H1 (cell line): Measurements from ENCODE around the gene CD244. TPM values are rescaled to one million over a fixed set of nuclear protein-coding genes. Genes with fewer than 3 reads are reported as not detected.

Experiments
- CTCF ChIA-PET: fragments of 300-600 bp; sonication (Branson Sonifier 250); formaldehyde crosslinking; loops from one replicate; lab custom pipeline; 2021; ENCODE audit not compliant: partially characterized antibody; lab: Charles Lee
- POLR2A ChIA-PET: fragments of 300-600 bp; sonication (Branson Sonifier 250); formaldehyde crosslinking; loops from one replicate; lab custom pipeline; 2021; ENCODE audit warnings: inconsistent platforms; ENCODE audit not compliant: partially characterized antibody; lab: Charles Lee
- DNase-seq, 2 experiments: peaks; one replicate each; pipeline versions ENCODE4 v3.0.0 to v3.0.0-alpha.2; 2010 to 2022; ENCODE audit warnings: low spot score in 2 of 2, low read depth in 1 of 2, mixed read lengths in 1 of 2
- FAIRE-seq: peaks from 2 replicates; lab custom pipeline; 2011; peaks lifted over from hg19 to GRCh38; lab: Jason Lieb, UNC
- H2AFZ ChIP-seq: 2 replicates; pipeline ENCODE4 v1.8.1; 2012; ENCODE audit warnings: low read length, inconsistent platforms
- H2AK5ac ChIP-seq: 2 replicates; pipeline ENCODE4 v1.6.1; 2013; ENCODE audit warnings: low read depth, low read length
- H2BK120ac ChIP-seq: replicated peaks from 2 replicates; pipeline ENCODE3; 2013; ENCODE audit warnings: low read depth, low read length, inconsistent platforms
- H2BK12ac ChIP-seq: 2 replicates; pipeline ENCODE4 v1.6.1; 2013; ENCODE audit warnings: low read depth, low read length
- H2BK15ac ChIP-seq: 2 replicates; pipeline ENCODE4 v1.6.1; 2013; ENCODE audit warnings: low read length
- H2BK20ac ChIP-seq: 2 replicates; pipeline ENCODE4 v1.6.1; 2013; ENCODE audit warnings: low read length
- H2BK5ac ChIP-seq: 2 replicates; pipeline ENCODE4 v1.6.1; 2013; ENCODE audit warnings: low read depth, low read length
- H3K14ac ChIP-seq: 2 replicates; pipeline ENCODE4 v1.6.1; 2013; ENCODE audit warnings: inconsistent platforms; ENCODE audit not compliant: insufficient read length
- H3K18ac ChIP-seq: 2 replicates; pipeline ENCODE4 v1.6.1; 2013; ENCODE audit warnings: low read length; ENCODE audit errors: extremely low read depth
- H3K23ac ChIP-seq: 2 replicates; pipeline ENCODE4 v1.6.1; 2013; ENCODE audit warnings: inconsistent platforms; ENCODE audit not compliant: insufficient read length
- H3K23me2 ChIP-seq: 2 replicates; pipeline ENCODE4 v1.6.1; 2013; ENCODE audit warnings: low read depth, low read length
- H3K27ac ChIP-seq: 2 replicates; pipeline ENCODE4 v1.6.1; 2011; ENCODE audit warnings: low read depth, low read length, inconsistent platforms
- H3K27me3 ChIP-seq, 4 experiments: replicated peaks in 1 of 4; 1 replicate in 1 of 4; 2 replicates in 3 of 4; pipeline versions ENCODE4 v1.6.1 to v1.8.1; 2011 to 2013; ENCODE audit warnings: low read length in 3 of 4, mild to moderate bottlenecking in 3 of 4, inconsistent platforms in 2 of 4, mixed read lengths in 2 of 4, moderate library complexity in 1 of 4; ENCODE audit not compliant: control insufficient read depth in 3 of 4, insufficient read depth in 3 of 4; ENCODE audit errors: extremely low read depth in 1 of 4
- H3K36me3 ChIP-seq, 4 experiments: 2 replicates each; pipeline versions ENCODE4 v1.6.1 to v1.8.1; 2011 to 2013; ENCODE audit warnings: mild to moderate bottlenecking in 4 of 4, low read length in 3 of 4, moderate library complexity in 2 of 4, control low read depth in 1 of 4, inconsistent platforms in 1 of 4; ENCODE audit not compliant: insufficient read depth in 4 of 4, control insufficient read depth in 2 of 4
- H3K4ac ChIP-seq: replicated peaks from 2 replicates; pipeline ENCODE3; 2013; ENCODE audit warnings: low read length, low read depth, mixed read lengths, inconsistent platforms; ENCODE audit not compliant: insufficient read length
- H3K4me1 ChIP-seq, 4 experiments: replicated peaks in 1 of 4; 1 replicate in 1 of 4; 2 replicates in 3 of 4; pipeline versions ENCODE4 v1.6.1 to v1.8.1; 2011 to 2013; ENCODE audit warnings: low read length in 3 of 4, inconsistent platforms in 2 of 4, mixed read lengths in 1 of 4; ENCODE audit not compliant: insufficient read depth in 4 of 4, control insufficient read depth in 3 of 4
- H3K4me2 ChIP-seq, 2 experiments: 2 replicates each; pipeline versions ENCODE4 v1.6.1 to v1.8.1; 2011 to 2013; ENCODE audit warnings: low read depth in 2 of 2, low read length in 2 of 2, control low read depth in 1 of 2, inconsistent platforms in 1 of 2, mild to moderate bottlenecking in 1 of 2; ENCODE audit not compliant: insufficient read depth in 1 of 2
- H3K4me3 ChIP-seq, 4 experiments: fragments of 200-600, 300-600 bp in 1 of 4; sonication (generic), shearing (Covaris generic), sonication (Bioruptor Twin) in 1 of 4; 2 replicates each; pipeline versions ENCODE4 v1.5.1 to v1.8.1; 2011 to 2016; ENCODE audit warnings: low read length in 4 of 4, low read depth in 3 of 4, control low read depth in 2 of 4, inconsistent platforms in 2 of 4, mild to moderate bottlenecking in 2 of 4, mixed read lengths in 1 of 4, moderate library complexity in 1 of 4; ENCODE audit not compliant: insufficient read depth in 2 of 4; ENCODE audit errors: extremely low read depth in 1 of 4
- H3K56ac ChIP-seq: replicated peaks from 2 replicates; pipeline ENCODE3; 2013; ENCODE audit warnings: low read depth, mild to moderate bottlenecking, mixed read lengths, low read length, inconsistent platforms; ENCODE audit not compliant: insufficient read length
- H3K79me1 ChIP-seq: 2 replicates; pipeline ENCODE4 v1.6.1; 2013; ENCODE audit warnings: low read depth, low read length, control low read depth
- H3K79me2 ChIP-seq, 2 experiments: 2 replicates each; pipeline versions ENCODE4 v1.6.1 to v1.8.1; 2012 to 2013; ENCODE audit warnings: low read length in 2 of 2, mild to moderate bottlenecking in 2 of 2, inconsistent platforms in 1 of 2; ENCODE audit not compliant: insufficient read depth in 2 of 2, control insufficient read depth in 1 of 2
- H3K9ac ChIP-seq, 4 experiments: replicated peaks in 1 of 4; 1 replicate in 1 of 4; 2 replicates in 3 of 4; pipeline versions ENCODE4 v1.6.1 to v1.8.1; 2011 to 2013; ENCODE audit warnings: low read depth in 3 of 4, low read length in 3 of 4, control low read depth in 2 of 4, mild to moderate bottlenecking in 2 of 4, moderate library complexity in 2 of 4, inconsistent platforms in 1 of 4; ENCODE audit errors: extremely low read depth in 1 of 4
- H3K9me3 ChIP-seq, 2 experiments: 2 replicates each; pipeline versions ENCODE4 v1.6.1 to v1.8.1; 2012 to 2013; ENCODE audit warnings: mild to moderate bottlenecking in 2 of 2, moderate library complexity in 2 of 2, control low read depth in 1 of 2, inconsistent platforms in 1 of 2, low read depth in 1 of 2, low read length in 1 of 2, mixed read lengths in 1 of 2; ENCODE audit not compliant: insufficient read depth in 2 of 2
- H4K20me1 ChIP-seq, 2 experiments: replicated peaks in 1 of 2; 2 replicates each; pipeline versions ENCODE3 to v1.8.1; 2011 to 2013; ENCODE audit warnings: inconsistent platforms in 2 of 2, low read length in 2 of 2, mild to moderate bottlenecking in 1 of 2; ENCODE audit not compliant: insufficient read depth in 2 of 2, control insufficient read depth in 1 of 2
- H4K5ac ChIP-seq: 2 replicates; pipeline ENCODE4 v1.6.1; 2013; ENCODE audit warnings: low read length, low read depth, mixed read lengths, inconsistent platforms; ENCODE audit not compliant: insufficient read length
- H4K8ac ChIP-seq: 2 replicates; pipeline ENCODE4 v1.8.0; 2013; ENCODE audit warnings: mild to moderate bottlenecking, moderate library complexity, low read length, inconsistent platforms; ENCODE audit not compliant: insufficient read depth; ENCODE audit errors: extremely low read depth
- H4K91ac ChIP-seq: replicated peaks from 2 replicates; pipeline ENCODE3; 2013; ENCODE audit warnings: low read length, mixed read lengths, inconsistent platforms; ENCODE audit not compliant: insufficient read length
- ASH2L ChIP-seq: fragments of 200-600, 300-600 bp; sonication (generic); IDR thresholded peaks from one replicate; pipeline ENCODE4 v1.7.1; 2017; ENCODE audit warnings: low read length
- CREB1 ChIP-seq: IDR thresholded peaks from 2 replicates; pipeline ENCODE4 v1.6.1; 2012; ENCODE audit warnings: inconsistent platforms
- EP300 ChIP-seq, 2 experiments: IDR thresholded peaks; 1 replicate in 1 of 2; 2 replicates in 1 of 2; pipeline ENCODE4 v1.6.1; 2011 to 2012; ENCODE audit warnings: low read depth in 2 of 2, low read length in 2 of 2, mild to moderate bottlenecking in 2 of 2, borderline replicate concordance in 1 of 2, inconsistent platforms in 1 of 2, moderate library complexity in 1 of 2
- GTF2F1 ChIP-seq: IDR thresholded peaks from 2 replicates; pipeline ENCODE4 v1.6.1; 2012; ENCODE audit warnings: low read depth, low read length, improper control_type of control experiment, borderline replicate concordance
- KDM1A ChIP-seq: fragments of 200-600, 300-600 bp; sonication (generic); IDR thresholded peaks from 2 replicates; pipeline ENCODE4 v1.7.1; 2016; ENCODE audit warnings: mild to moderate bottlenecking, low read length, borderline replicate concordance
- RBBP5 ChIP-seq: IDR thresholded peaks from 2 replicates; pipeline ENCODE4 v1.7.1; 2012; ENCODE audit warnings: low read depth, mild to moderate bottlenecking, inconsistent platforms, low read length, moderate library complexity, borderline replicate concordance
- RFX5 ChIP-seq: IDR thresholded peaks from 2 replicates; pipeline ENCODE4 v1.6.1; 2011; ENCODE audit warnings: low read depth, low read length, improper control_type of control experiment, borderline replicate concordance
- SIRT6 ChIP-seq: IDR thresholded peaks from one replicate; pipeline ENCODE4 v1.7.1; 2012; ENCODE audit warnings: low read length, inconsistent platforms
- SP2 ChIP-seq: IDR thresholded peaks from 2 replicates; pipeline ENCODE4 v1.6.1; 2012; ENCODE audit warnings: mild to moderate bottlenecking, low read length, inconsistent platforms
- TCF12 ChIP-seq: IDR thresholded peaks from 2 replicates; pipeline ENCODE4 v1.6.1; 2011; ENCODE audit warnings: low read depth, mild to moderate bottlenecking, low read length
- USF2 ChIP-seq: IDR thresholded peaks from 2 replicates; pipeline ENCODE4 v1.6.1; 2011; ENCODE audit warnings: low read length, improper control_type of control experiment
- WGBS, 2 experiments: shearing (Covaris generic) in 1 of 2; methylation state at CpG; one replicate each; pipeline versions ENCODE4 v1.1.6 to v1.1.7; 2013 to 2015; ENCODE audit warnings: low lambda C conversion rate in 2 of 2, mixed read lengths in 2 of 2, inconsistent platforms in 1 of 2, low coverage in 1 of 2, missing lambda C conversion rate in 1 of 2; ENCODE audit not compliant: insufficient replicate concordance in 2 of 2, insufficient coverage in 1 of 2, insufficient read length in 1 of 2; ENCODE audit errors: extremely low coverage in 1 of 2, missing lambda C conversion rate in 1 of 2; 5-methylcytosine and 5-hydroxymethylcytosine counted together
- polyA plus RNA-seq, 7 experiments: library from polyadenylated mRNA; depleted of rRNA in 3 of 7; stranded (reverse) in 5 of 7; unstranded in 2 of 7; fragments of >200 nt in 5 of 7; fragments of 200-250 nt in 2 of 7; gene quantifications; 1 replicate in 5 of 7; 2 replicates in 1 of 7; 4 replicates in 1 of 7; pipeline versions ENCODE4 v1.2.1 to v1.2.3, GENCODE V29; 2011 to 2013; ENCODE audit warnings: missing spikeins in 2 of 7, mixed read lengths in 2 of 7
- total RNA-seq: library from RNA; stranded (reverse); fragmentation: NEBNext Ultra II Directional; extraction: Animal tissue kit (Norgen Biotek cat#: 25700); gene quantifications from 2 replicates; pipeline ENCODE4 v1.2.1, GENCODE V29; 2021

The CD244 gene
- total and polyA plus RNA-seq, 2 of the 8 experiments (the other 6 are each of a cell fraction or from before 2014, with no cell fraction given), result not detected

- Histone ChIP-seq H2BK120ac (no peak overlapping the region), H3K23ac (no peak overlapping the region), H4K91ac (no peak overlapping the region), H3K4me3 (no peak overlapping the region), H2BK12ac (no peak overlapping the region), H3K4me1 (peaks cover 0 to 3% (median 0%) of the 10 kb centered on the region in 4 experiments; a peak in 2 of 7 replicates), H3K23me2 (no peaks in the 10 kb centered on the region), H3K4ac (no peak overlapping the region), H3K14ac (no peak overlapping the region), H3K18ac (no peak overlapping the region), H2BK20ac (no peak overlapping the region), H3K36me3 (no peaks in the 10 kb centered on the region), H3K79me2 (no peaks in the 10 kb centered on the region), H2BK5ac (no peak overlapping the region), H4K5ac (no peak overlapping the region), H3K27ac (no peak overlapping the region), H2BK15ac (no peak overlapping the region), H3K4me2 (no peak overlapping the region), H2AK5ac (no peak overlapping the region), H3K27me3 (no peaks in the 10 kb centered on the region; a peak in 1 of 7 replicates), H4K20me1 (no peaks in the 10 kb centered on the region), H2AFZ (no peak overlapping the region), H3K56ac (no peak overlapping the region), H4K8ac (no peak overlapping the region), H3K9ac (no peak overlapping the region), H3K79me1 (no peaks in the 10 kb centered on the region), H3K9me3 (no peaks in the 10 kb centered on the region)
- no peak for FAIRE-seq
- no peak for TF ChIP-seq GTF2F1
- TF ChIP-seq ASH2L, result no peak
- no peak for TF ChIP-seq KDM1A
- TF ChIP-seq SP2, result no peak
- TF ChIP-seq SIRT6, result no peak
- TF ChIP-seq CREB1, result no peak
- TF ChIP-seq EP300 (IDR thresholded peaks at IDR 0.05; ENCODE audit: borderline replicate concordance in 1 of 2, low read depth in 2 of 2, low read length in 2 of 2), result no peak
- no peak for TF ChIP-seq RFX5
- no peak for TF ChIP-seq TCF12
- no peak for TF ChIP-seq USF2
- no peak for TF ChIP-seq RBBP5
- DNase-seq, result no peak
- CTCF ChIA-PET, result interaction anchor here (1.0 to 13.0 kb wide), 13 partner anchors 16 to 160 kb away, joined by 3 to 219 read pairs (median 7); partner anchors contain the start of genes CD244, ITLN1 and ITLN2
- POLR2A ChIA-PET, result interaction anchor here (0.5 to 0.6 kb wide), 2 partner anchors 177 kb away, joined by 3 read pairs; no protein-coding TSS in a partner anchor
- WGBS, 2 experiments, result 80% methylated on average over 9 of the region's 9 CpGs; no CpG with 5 or more reads in 1 of the 2 experiments
These were observed 25.0 kb downstream of the CD244 start for GRCh38 chr1:160837558-160838205.
